Endothelial cell of umbilical vein (primary cell): ENCODE results near the gene EP400. TPM values are rescaled to one million over a fixed set of nuclear protein-coding genes. Genes with fewer than 3 reads are reported as not detected.

ENCODE experiments used
- BruUV-seq: library from RNA; stranded (reverse); fragments of 400-500 nt; replicated peaks from 2 replicates; lab custom pipeline; 2021; lab: Mats Ljungman, UMichigan
- CTCF ChIA-PET: fragments of 300-600, 350-600 bp; sonication (Branson Sonifier 250); formaldehyde crosslinking; loops from one replicate; lab custom pipeline; 2021; ENCODE audit warnings: antibody characterized with exemption, inconsistent platforms; lab: Charles Lee
- POLR2A ChIA-PET: fragments of 300-600, 350-600 bp; sonication (Branson Sonifier 250); formaldehyde crosslinking; loops from one replicate; lab custom pipeline; 2021; ENCODE audit warnings: antibody characterized with exemption, inconsistent platforms; lab: Charles Lee
- DNase-seq: peaks from one replicate; pipeline ENCODE4 v3.0.0-alpha.2; 2011; ENCODE audit warnings: low read depth, low spot score
- FAIRE-seq: peaks from 2 replicates; lab custom pipeline; 2011; peaks lifted over from hg19 to GRCh38; lab: Jason Lieb, UNC
- H2AFZ ChIP-seq: 2 replicates; pipeline ENCODE4 v1.6.0; 2012; ENCODE audit warnings: low read depth, low read length, control low read depth, inconsistent platforms
- H3K27ac ChIP-seq: 2 replicates; pipeline ENCODE4 v1.5.1; 2011; ENCODE audit warnings: low read depth, mild to moderate bottlenecking, control low read depth, low read length, moderate library complexity; ENCODE audit not compliant: insufficient read depth
- H3K27me3 ChIP-seq, 2 experiments: 2 replicates each; pipeline versions ENCODE4 v1.6.0 to v1.6.1; 2011; ENCODE audit warnings: low read length in 2 of 2, mixed read lengths in 1 of 2; ENCODE audit not compliant: control insufficient read depth in 2 of 2, insufficient read depth in 2 of 2
- H3K36me3 ChIP-seq, 2 experiments: 2 replicates in 1 of 2; 3 replicates in 1 of 2; pipeline ENCODE4 v1.5.1; 2011; ENCODE audit warnings: low read length in 2 of 2, mild to moderate bottlenecking in 1 of 2, moderate library complexity in 1 of 2; ENCODE audit not compliant: control insufficient read depth in 2 of 2, insufficient read depth in 2 of 2; ENCODE audit errors: extremely low read depth in 1 of 2
- H3K4me1 ChIP-seq: 3 replicates; pipeline ENCODE4 v1.5.1; 2011; ENCODE audit warnings: mild to moderate bottlenecking, low read length; ENCODE audit not compliant: control insufficient read depth, insufficient read depth; ENCODE audit errors: extremely low read depth
- H3K4me2 ChIP-seq: 2 replicates; pipeline ENCODE4 v1.6.1; 2011; ENCODE audit warnings: low read length, control low read depth, mixed read lengths; ENCODE audit not compliant: insufficient read depth
- H3K4me3 ChIP-seq, 3 experiments: fragments of 200-600 bp in 1 of 3; sonication (generic), shearing (Covaris generic) in 1 of 3; replicated peaks in 1 of 3; 2 replicates each; pipeline ENCODE4 v1.5.1; 2011 to 2016; ENCODE audit warnings: control low read depth in 3 of 3, low read length in 3 of 3, mild to moderate bottlenecking in 2 of 3, inconsistent platforms in 1 of 3, low read depth in 1 of 3, moderate library complexity in 1 of 3; ENCODE audit not compliant: insufficient read depth in 1 of 3
- H3K79me2 ChIP-seq: 2 replicates; pipeline ENCODE4 v1.6.0; 2012; ENCODE audit warnings: low read length, inconsistent platforms; ENCODE audit not compliant: control insufficient read depth, insufficient read depth
- H3K9ac ChIP-seq: replicated peaks from 2 replicates; pipeline ENCODE3; 2011; ENCODE audit warnings: low read length, control low read depth; ENCODE audit not compliant: insufficient read depth; ENCODE audit errors: extremely low read depth
- H3K9me1 ChIP-seq: replicated peaks from 3 replicates; pipeline ENCODE4 v1.6.0; 2011; ENCODE audit warnings: mild to moderate bottlenecking, low read length; ENCODE audit not compliant: control insufficient read depth, insufficient read depth; ENCODE audit errors: extremely low read depth
- H3K9me3 ChIP-seq: replicated peaks from 2 replicates; pipeline ENCODE4 v1.5.1; 2012; ENCODE audit warnings: low read length, inconsistent platforms; ENCODE audit not compliant: control insufficient read depth, insufficient read depth
- H4K20me1 ChIP-seq: replicated peaks from 2 replicates; pipeline ENCODE3; 2011; ENCODE audit warnings: mild to moderate bottlenecking, low read length; ENCODE audit not compliant: control insufficient read depth, insufficient read depth; ENCODE audit errors: extremely low read depth
- EZH2 ChIP-seq: IDR thresholded peaks from 2 replicates; pipeline ENCODE4 v1.6.1; 2012; ENCODE audit warnings: borderline replicate concordance, low read depth, mild to moderate bottlenecking, moderate library complexity, low read length, inconsistent platforms; ENCODE audit not compliant: severe bottlenecking
- FOS ChIP-seq: IDR thresholded peaks from 2 replicates; pipeline ENCODE4 v1.6.1; 2011; ENCODE audit warnings: mild to moderate bottlenecking, low read length, moderate library complexity, borderline replicate concordance; ENCODE audit not compliant: insufficient read depth
- MYC ChIP-seq: IDR thresholded peaks from one replicate; pipeline ENCODE4 v1.6.1; 2011; ENCODE audit warnings: mild to moderate bottlenecking, low read depth, low read length
- POLR2A ChIP-seq: IDR thresholded peaks from 2 replicates; pipeline ENCODE4 v1.6.1; 2012; ENCODE audit warnings: low read depth, mild to moderate bottlenecking, control low read depth, low read length
- POLR2AphosphoS5 ChIP-seq: IDR thresholded peaks from 2 replicates; pipeline ENCODE4 v1.6.1; 2012; ENCODE audit warnings: low read depth, mild to moderate bottlenecking, control low read depth, low read length, moderate library complexity; ENCODE audit not compliant: insufficient read depth
- dilution Hi-C: fragments of 300-500 bp; cut with MboI; formaldehyde crosslinking; loops from one replicate; pipeline ENCODE4 v1.15.0; 2019; ENCODE audit warnings: low sequenced_read_pairs; ENCODE audit not compliant: extremely low pct_ligation_motif_present
- intact Hi-C: fragments of 100-400 bp; cut with micrococcal nuclease; formaldehyde crosslinking; loops from one replicate; pipeline ENCODE4 v1.10.0; 2022
- polyA plus RNA-seq, 4 experiments: library from polyadenylated mRNA; depleted of rRNA in 3 of 4; stranded (reverse) in 3 of 4; unstranded in 1 of 4; fragments of >200 nt; gene quantifications; 2 replicates each; pipeline versions ENCODE4 v1.2.1 to v1.2.3, GENCODE V29; 2011 to 2012; ENCODE audit warnings: missing spikeins in 1 of 4
- total RNA-seq: library from RNA; stranded (reverse); gene quantifications from 2 replicates; pipeline ENCODE4 v1.2.3, GENCODE V29; 2021
- TF ChIP-seq, protein P1 (sequence below): IDR thresholded peaks from 2 replicates; pipeline ENCODE4 v1.6.1; 2011; ENCODE audit not compliant: insufficient read depth, insufficient read length

Gene EP400
- total and polyA plus RNA-seq, 2 donors (not counting 3 experiments of a cell fraction or from before 2014, with no cell fraction given), result 9.0 to 57.7 TPM

DNA sequence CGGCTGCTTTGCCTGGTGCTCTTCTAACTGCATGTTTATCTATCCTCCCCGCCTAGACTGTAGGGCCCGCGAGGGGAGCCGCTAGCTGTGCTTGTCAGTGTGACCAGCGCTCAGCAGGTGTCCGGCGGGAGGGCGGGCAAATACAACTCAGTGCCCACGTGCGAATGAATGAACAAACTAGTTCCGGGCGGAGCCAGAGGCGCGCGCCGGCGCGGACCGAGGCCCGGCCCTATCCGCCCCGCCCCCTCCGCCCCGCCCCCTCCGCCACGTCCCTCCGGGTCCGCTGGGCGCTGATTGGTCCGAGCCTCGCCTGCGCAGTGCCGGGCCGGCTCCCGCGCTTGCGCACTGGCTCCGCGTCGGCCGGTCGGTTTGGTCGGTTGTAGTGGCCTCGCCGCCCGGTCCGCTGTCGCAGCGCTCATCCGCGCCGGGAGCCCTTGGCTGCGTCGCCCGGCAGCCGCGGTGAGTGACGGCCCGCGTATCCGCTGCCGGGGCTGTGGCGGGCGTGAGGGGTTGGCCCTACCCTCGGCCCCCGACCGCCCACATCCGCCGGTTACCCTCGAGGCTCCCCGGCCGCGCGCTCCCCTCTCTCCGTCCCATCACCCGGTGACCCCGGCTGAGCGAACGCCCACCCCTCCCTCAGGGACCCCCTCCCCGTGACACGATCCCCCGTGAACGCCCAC lies 134.3 kb downstream of the EP400 start:
- DNase-seq (peak; percentile 88), FAIRE-seq (peak; percentile 76)
- no peak for TF ChIP-seq EZH2
- TF ChIP-seq FOS, result no peak
- TF ChIP-seq, protein P1, sequence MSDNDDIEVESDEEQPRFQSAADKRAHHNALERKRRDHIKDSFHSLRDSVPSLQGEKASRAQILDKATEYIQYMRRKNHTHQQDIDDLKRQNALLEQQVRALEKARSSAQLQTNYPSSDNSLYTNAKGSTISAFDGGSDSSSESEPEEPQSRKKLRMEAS, result peak; percentile 92
- peak; percentile 84 for TF ChIP-seq POLR2A
- TF ChIP-seq POLR2AphosphoS5, result peak; percentile 97
- peak; percentile 8 for TF ChIP-seq MYC
- ChIA-PET CTCF (no interaction called here), POLR2A (interaction anchor here (0.7 kb wide), 1 partner anchor 298 kb away, joined by 6 read pairs; no protein-coding TSS in a partner anchor)
- Histone ChIP-seq H3K79me2 (peaks cover 19% of the 10 kb centered on the region), H3K27ac (peak overlapping the region; percentile 81), H3K9ac (peak overlapping the region; percentile 92), H3K36me3 (peaks cover 0 to 2% of the 10 kb centered on the region in 2 experiments), H3K4me2 (peak overlapping the region; percentile 80), H4K20me1 (no peaks in the 10 kb centered on the region), H3K4me3 (peak overlapping the region; percentile 30 to 99 (median 56)), H3K27me3 (no peaks in the 10 kb centered on the region), H3K9me1 (no peaks in the 10 kb centered on the region), H3K4me1 (peaks cover 12% of the 10 kb centered on the region), H2AFZ (peak overlapping the region; percentile 75), H3K9me3 (no peaks in the 10 kb centered on the region)
- intact Hi-C loops (loop anchor here (2.0 kb wide), 1 partner anchor 61 kb away; the partner anchor contains the start of genes DDX51 and NOC4L), dilution Hi-C loops (no loop called here)
- BruUV-seq, result no TSS peak
